Ovary (tissue), 3 donors: Measurements from ENCODE around the gene THAP3.

ENCODE experiments used
- POLR2A ChIP-seq: fragments of 450-650 bp; IDR thresholded peaks from one replicate; pipeline ENCODE4 v1.6.1; 2017; ENCODE audit warnings: antibody characterized with exemption, mild to moderate bottlenecking, moderate library complexity
- TF ChIP-seq, protein P1 (sequence below), 3 donors: fragments of 450-650 bp in 2 of 3; fragments of 200-600 bp in 1 of 3; IDR thresholded peaks; one replicate each; pipeline versions ENCODE4 v1.5.1 to v1.8.0; 2016 to 2022; ENCODE audit warnings: antibody characterized with exemption in 3 of 3, mild to moderate bottlenecking in 1 of 3
- donor health status: DM: no; HTN: no; CAD: no.

DNA sequence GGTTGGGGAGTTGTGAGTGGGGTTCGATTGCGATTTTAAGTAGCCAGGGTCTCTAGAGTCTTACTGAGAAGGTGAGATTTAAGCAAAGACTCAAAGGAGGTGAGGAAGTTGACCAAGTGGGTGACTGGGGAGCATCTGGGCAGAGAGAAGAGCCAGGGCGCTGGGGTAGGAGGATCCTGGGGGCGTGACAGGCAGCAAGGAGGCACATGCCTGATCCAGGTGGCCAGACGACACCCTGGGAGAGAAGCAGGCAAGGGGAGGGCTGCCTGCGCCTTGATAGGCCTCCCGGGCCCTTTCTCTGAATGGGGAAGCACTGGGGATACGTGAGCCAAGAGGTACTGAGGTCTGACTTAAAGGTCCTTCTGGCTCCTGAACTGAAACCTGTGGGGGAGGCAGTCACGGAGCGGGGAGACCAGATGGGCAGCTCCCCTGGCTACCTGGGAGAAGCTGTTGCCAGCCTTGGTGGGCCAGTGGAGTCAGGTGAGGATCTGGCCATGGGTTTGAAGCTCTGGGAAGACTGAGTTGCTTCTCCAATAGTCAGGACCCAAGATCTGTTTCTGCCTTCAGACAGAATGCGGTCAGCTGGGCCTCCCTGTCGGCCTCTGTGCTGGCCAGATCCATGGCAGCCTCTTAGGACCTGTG, 39.5 kb upstream of the THAP3 start:
- no peak for TF ChIP-seq POLR2A
- TF ChIP-seq, protein P1, sequence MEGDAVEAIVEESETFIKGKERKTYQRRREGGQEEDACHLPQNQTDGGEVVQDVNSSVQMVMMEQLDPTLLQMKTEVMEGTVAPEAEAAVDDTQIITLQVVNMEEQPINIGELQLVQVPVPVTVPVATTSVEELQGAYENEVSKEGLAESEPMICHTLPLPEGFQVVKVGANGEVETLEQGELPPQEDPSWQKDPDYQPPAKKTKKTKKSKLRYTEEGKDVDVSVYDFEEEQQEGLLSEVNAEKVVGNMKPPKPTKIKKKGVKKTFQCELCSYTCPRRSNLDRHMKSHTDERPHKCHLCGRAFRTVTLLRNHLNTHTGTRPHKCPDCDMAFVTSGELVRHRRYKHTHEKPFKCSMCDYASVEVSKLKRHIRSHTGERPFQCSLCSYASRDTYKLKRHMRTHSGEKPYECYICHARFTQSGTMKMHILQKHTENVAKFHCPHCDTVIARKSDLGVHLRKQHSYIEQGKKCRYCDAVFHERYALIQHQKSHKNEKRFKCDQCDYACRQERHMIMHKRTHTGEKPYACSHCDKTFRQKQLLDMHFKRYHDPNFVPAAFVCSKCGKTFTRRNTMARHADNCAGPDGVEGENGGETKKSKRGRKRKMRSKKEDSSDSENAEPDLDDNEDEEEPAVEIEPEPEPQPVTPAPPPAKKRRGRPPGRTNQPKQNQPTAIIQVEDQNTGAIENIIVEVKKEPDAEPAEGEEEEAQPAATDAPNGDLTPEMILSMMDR (IDR thresholded peaks at IDR 0.05) = no peak
